IMR-90 (cell line): ENCODE results near the gene CCL2. TPM values are rescaled to one million over a fixed set of nuclear protein-coding genes. Genes with fewer than 3 reads are reported as not detected.

Source experiments
- ATAC-seq: fragments of 200-7000 bp; cut with Tn5 transposase; 2 replicates; pipeline ENCODE4 v1.9.1; 2020; ENCODE audit warnings: low read depth, mild to moderate bottlenecking, moderate library complexity
- BruUV-seq: library from RNA; stranded (reverse); fragments of 400-500 nt; replicated peaks from 2 replicates; lab custom pipeline; 2021; lab: Mats Ljungman, UMichigan
- CTCF ChIA-PET: fragments of 300-600 bp; formaldehyde crosslinking; extraction: SDS; loops from one replicate; lab custom pipeline; 2021; ENCODE audit warnings: antibody characterized with exemption; lab: Yijun Ruan, JAX
- POLR2A ChIA-PET: fragments of 300-600 bp; sonication (Branson Sonifier 250); formaldehyde crosslinking; loops from one replicate; lab custom pipeline; 2022; ENCODE audit warnings: antibody characterized with exemption; ENCODE audit not compliant: unreplicated experiment; lab: Charles Lee
- DNase-seq: peaks from one replicate; pipeline ENCODE4 v3.0.0; 2013
- H2AFZ ChIP-seq: replicated peaks from 2 replicates; pipeline ENCODE3; 2013; ENCODE audit warnings: low read length, mild to moderate bottlenecking; ENCODE audit not compliant: poor library complexity
- H2AK5ac ChIP-seq: 2 replicates; pipeline ENCODE4 v1.6.1; 2013; ENCODE audit warnings: low read depth, low read length, inconsistent platforms
- H2AK9ac ChIP-seq: replicated peaks from 2 replicates; pipeline ENCODE3; 2013; ENCODE audit warnings: mild to moderate bottlenecking, low read depth, low read length, moderate library complexity; ENCODE audit not compliant: poor library complexity
- H2BK120ac ChIP-seq: 2 replicates; pipeline ENCODE4 v1.6.1; 2013; ENCODE audit warnings: low read depth, low read length, inconsistent platforms
- H2BK15ac ChIP-seq: 3 replicates; pipeline ENCODE4 v1.6.1; 2013; ENCODE audit warnings: low read depth, low read length, inconsistent platforms
- H2BK20ac ChIP-seq: 2 replicates; pipeline ENCODE4 v1.6.1; 2013; ENCODE audit warnings: low read depth, mild to moderate bottlenecking, inconsistent platforms, low read length, moderate library complexity
- H2BK5ac ChIP-seq: 2 replicates; pipeline ENCODE4 v1.6.1; 2013; ENCODE audit warnings: mild to moderate bottlenecking, low read depth, low read length, inconsistent platforms; ENCODE audit not compliant: poor library complexity, severe bottlenecking
- H3K14ac ChIP-seq: replicated peaks from 2 replicates; pipeline ENCODE4 v1.6.1; 2013; ENCODE audit warnings: low read depth, low read length, inconsistent platforms
- H3K18ac ChIP-seq: 2 replicates; pipeline ENCODE4 v1.6.1; 2013; ENCODE audit warnings: low read depth, low read length, control low read depth
- H3K23ac ChIP-seq: 2 replicates; pipeline ENCODE4 v1.6.1; 2013; ENCODE audit warnings: low read depth, low read length, inconsistent platforms
- H3K27ac ChIP-seq: 2 replicates; pipeline ENCODE4 v1.5.1; 2013; ENCODE audit warnings: mild to moderate bottlenecking, control low read depth, low read length; ENCODE audit not compliant: insufficient read depth
- H3K27me3 ChIP-seq: 2 replicates; pipeline ENCODE4 v1.6.1; 2013; ENCODE audit warnings: low read length; ENCODE audit not compliant: control insufficient read depth, insufficient read depth
- H3K36me3 ChIP-seq: 2 replicates; pipeline ENCODE4 v1.6.1; 2013; ENCODE audit warnings: low read length, mixed read lengths; ENCODE audit not compliant: control insufficient read depth, insufficient read depth
- H3K4ac ChIP-seq: 2 replicates; pipeline ENCODE4 v1.6.1; 2013; ENCODE audit warnings: low read depth, low read length, inconsistent platforms
- H3K4me1 ChIP-seq: 2 replicates; pipeline ENCODE4 v1.6.1; 2013; ENCODE audit warnings: low read length, mixed read lengths; ENCODE audit not compliant: control insufficient read depth, insufficient read depth
- H3K4me2 ChIP-seq: 2 replicates; pipeline ENCODE4 v1.6.1; 2013; ENCODE audit warnings: low read depth, mild to moderate bottlenecking, control low read depth, low read length, moderate library complexity
- H3K4me3 ChIP-seq: 2 replicates; pipeline ENCODE4 v1.5.1; 2013; ENCODE audit warnings: low read depth, mild to moderate bottlenecking, control low read depth, low read length, moderate library complexity; ENCODE audit not compliant: insufficient read depth
- H3K56ac ChIP-seq: 2 replicates; pipeline ENCODE4 v1.6.1; 2013; ENCODE audit warnings: low read length, inconsistent platforms; ENCODE audit not compliant: insufficient read depth; ENCODE audit errors: extremely low read depth
- H3K79me1 ChIP-seq, 2 experiments: 2 replicates each; pipeline ENCODE4 v1.6.1; 2013; ENCODE audit warnings: low read length in 2 of 2, inconsistent platforms in 1 of 2, low read depth in 1 of 2
- H3K9ac ChIP-seq: 2 replicates; pipeline ENCODE4 v1.6.1; 2013; ENCODE audit warnings: low read depth, low read length, control low read depth
- H3K9me1 ChIP-seq: 2 replicates; pipeline ENCODE4 v1.6.1; 2013; ENCODE audit warnings: low read length, inconsistent platforms; ENCODE audit not compliant: insufficient read depth
- H3K9me3 ChIP-seq: 2 replicates; pipeline ENCODE4 v1.6.1; 2013; ENCODE audit warnings: low read length; ENCODE audit not compliant: control insufficient read depth, insufficient read depth
- H4K20me1 ChIP-seq: 2 replicates; pipeline ENCODE4 v1.6.1; 2013; ENCODE audit warnings: low read length, inconsistent platforms; ENCODE audit not compliant: insufficient read depth
- H4K5ac ChIP-seq: 2 replicates; pipeline ENCODE4 v1.6.1; 2013; ENCODE audit warnings: mild to moderate bottlenecking, low read depth, low read length, control low read depth
- H4K8ac ChIP-seq, 2 experiments: 2 replicates each; pipeline ENCODE4 v1.6.1; 2013; ENCODE audit warnings: low read depth in 2 of 2, low read length in 2 of 2, control low read depth in 1 of 2, inconsistent platforms in 1 of 2
- H4K91ac ChIP-seq: 2 replicates; pipeline ENCODE4 v1.6.1; 2013; ENCODE audit warnings: low read depth, low read length, inconsistent platforms; ENCODE audit not compliant: insufficient read depth
- BHLHE40 ChIP-seq: fragments of 150-350 bp; IDR thresholded peaks from 2 replicates; pipeline ENCODE4 v1.6.1; 2016; ENCODE audit warnings: mild to moderate bottlenecking, low read depth, low read length
- CTCF ChIP-seq: conservative IDR thresholded peaks from 2 replicates; pipeline ENCODE4 v1.5.1; 2012; ENCODE audit warnings: mild to moderate bottlenecking, low read depth, low read length, improper control_type of control experiment
- ELK1 ChIP-seq: fragments of 150-350 bp; IDR thresholded peaks from 2 replicates; pipeline ENCODE4 v1.6.1; 2016; ENCODE audit warnings: low read depth, mild to moderate bottlenecking, low read length, moderate library complexity, borderline replicate concordance
- MXI1 ChIP-seq: IDR thresholded peaks from 2 replicates; pipeline ENCODE4 v1.6.1; 2012; ENCODE audit warnings: low read depth, mild to moderate bottlenecking, low read length, moderate library complexity, borderline replicate concordance
- SMC3 ChIP-seq: fragments of 150-350 bp; IDR thresholded peaks from 2 replicates; pipeline ENCODE4 v1.6.1; 2016; ENCODE audit warnings: low read depth, mild to moderate bottlenecking, antibody characterized with exemption, low read length, moderate library complexity
- USF2 ChIP-seq: fragments of 150-350 bp; IDR thresholded peaks from 2 replicates; pipeline ENCODE4 v1.6.1; 2017; ENCODE audit warnings: mild to moderate bottlenecking, antibody characterized with exemption, low read length, low read depth
- WGBS, 2 experiments: methylation state at CpG; one replicate each; pipeline versions ENCODE4 v1.1.5 to v1.1.7; 2013; ENCODE audit warnings: missing lambda C conversion rate in 2 of 2; ENCODE audit not compliant: insufficient read length in 1 of 2; ENCODE audit errors: extremely low coverage in 2 of 2; 5-methylcytosine and 5-hydroxymethylcytosine counted together
- dilution Hi-C: fragments of 300-500 bp; cut with HindIII; formaldehyde crosslinking; loops from one replicate; pipeline ENCODE4 v1.14.3; 2018; ENCODE audit warnings: low sequenced_read_pairs; ENCODE audit not compliant: unreplicated experiment
- in situ Hi-C: fragments of 300-500 bp; cut with MboI; formaldehyde crosslinking; loops from 3 replicates; pipeline ENCODE4 v1.14.3; 2019; ENCODE audit warnings: low sequenced_read_pairs, inconsistent platforms, mixed read lengths
- intact Hi-C: fragments of 100-400 bp; cut with micrococcal nuclease; formaldehyde crosslinking; loops from 2 replicates; pipeline ENCODE4 v1.10.0; 2022
- polyA plus RNA-seq, 3 experiments: library from polyadenylated mRNA; depleted of rRNA; stranded (reverse); fragments of >200 nt; gene quantifications; 2 replicates each; pipeline ENCODE4 v1.2.3, GENCODE V29; 2012; ENCODE audit warnings: low replicate concordance in 1 of 3
- total RNA-seq: library from RNA; depleted of rRNA; stranded (reverse); fragments of >200 nt; gene quantifications from 2 replicates; pipeline ENCODE4 v1.2.3, GENCODE V29; 2012

CCL2 gene
- total and polyA plus RNA-seq, 2 of the 4 experiments (the other 2 are of a cell fraction) = 103 to 206 TPM

GRCh38 chr17:34242587-34243363 lies 12.3 kb upstream of the CCL2 start:
- H2BK5ac ChIP-seq = no peak overlapping the region
- no peak overlapping the region for H2BK120ac ChIP-seq
- POLR2A ChIA-PET = no interaction called here
- H3K9ac ChIP-seq = no peak overlapping the region
- intact Hi-C loops (no loop called here), dilution Hi-C loops (no loop called here), in situ Hi-C loops (no loop called here)
- H3K9me3 ChIP-seq = no peaks in the 10 kb centered on the region
- H4K91ac ChIP-seq = no peak overlapping the region
- peaks cover 4% of the 10 kb centered on the region; the same call in 1 of the 2 replicates for H3K4me1 ChIP-seq
- H3K36me3 ChIP-seq = no peaks in the 10 kb centered on the region
- H3K14ac ChIP-seq = no peak overlapping the region
- H4K5ac ChIP-seq = no peak overlapping the region
- no peak overlapping the region for H2BK15ac ChIP-seq
- no peak overlapping the region for H2AFZ ChIP-seq
- no peaks in the 10 kb centered on the region for H3K79me1 ChIP-seq
- H2BK20ac ChIP-seq = no peak overlapping the region
- H3K56ac ChIP-seq = no peak overlapping the region
- H3K4me2 ChIP-seq = no peak overlapping the region
- H3K9me1 ChIP-seq = no peaks in the 10 kb centered on the region
- H3K23ac ChIP-seq = no peak overlapping the region
- H3K18ac ChIP-seq = no peak overlapping the region
- H2AK9ac ChIP-seq = no peak overlapping the region
- no TSS peak for BruUV-seq
- H4K8ac ChIP-seq = no peak overlapping the region
- no peak for TF ChIP-seq USF2
- no peak for TF ChIP-seq BHLHE40
- TF ChIP-seq MXI1 = no peak
- TF ChIP-seq SMC3 = no peak
- TF ChIP-seq CTCF = no peak
- TF ChIP-seq ELK1 = no peak
- H2AK5ac ChIP-seq = no peak overlapping the region
- CTCF ChIA-PET = no interaction called here
- no CpG with 5 or more reads among the region's 8 CpGs for WGBS, 2 experiments
- no peak overlapping the region for H3K27ac ChIP-seq
- H3K4me3 ChIP-seq = no peak overlapping the region
- H3K4ac ChIP-seq = no peak overlapping the region
- no peak for DNase-seq
- H4K20me1 ChIP-seq = no peaks in the 10 kb centered on the region
- no peak for ATAC-seq
- H3K27me3 ChIP-seq = no peaks in the 10 kb centered on the region
